Activated T-cell treated with anti-CD3 and anti-CD28 coated beads, Interleukin-2, amount 50 U/mL, for 4 hours (primary cell): ENCODE data around the gene RIF1. TPM values are rescaled to one million over a fixed set of nuclear protein-coding genes. Genes with fewer than 3 reads are reported as not detected.
A peak's percentile ranks its signal among the peaks of the same experiment; 100 is the strongest.

Experiments used
- ATAC-seq, 2 donors: fragments of 200-7000 bp; cut with Tn5 transposase; one replicate each; pipeline ENCODE4 v1.10.0; 2021
- DNase-seq: peaks from one replicate; pipeline ENCODE4 v3.0.0-alpha.2; 2020
- H3K27me3 Mint-ChIP-seq: one replicate; pipeline ENCODE4 v1.8.0; 2021; ENCODE audit warnings: low read depth, mixed read lengths
- H3K36me3 Mint-ChIP-seq: one replicate; pipeline ENCODE4 v1.8.0; 2022; ENCODE audit warnings: mixed read lengths; ENCODE audit not compliant: insufficient read depth
- H3K4me1 Mint-ChIP-seq: one replicate; pipeline ENCODE4 v1.8.0; 2021; ENCODE audit warnings: low read depth, mixed read lengths
- H3K4me3 Mint-ChIP-seq: one replicate; pipeline ENCODE4 v1.8.0; 2021; ENCODE audit warnings: mild to moderate bottlenecking, moderate library complexity, mixed read lengths
- H3K9me3 Mint-ChIP-seq: one replicate; pipeline ENCODE4 v1.8.0; 2021; ENCODE audit warnings: mixed read lengths
- total RNA-seq, 3 donors: library from RNA; stranded (reverse); gene quantifications; one replicate each; pipeline ENCODE4 v1.2.1, GENCODE V29; 2021

RIF1 gene, protein sequence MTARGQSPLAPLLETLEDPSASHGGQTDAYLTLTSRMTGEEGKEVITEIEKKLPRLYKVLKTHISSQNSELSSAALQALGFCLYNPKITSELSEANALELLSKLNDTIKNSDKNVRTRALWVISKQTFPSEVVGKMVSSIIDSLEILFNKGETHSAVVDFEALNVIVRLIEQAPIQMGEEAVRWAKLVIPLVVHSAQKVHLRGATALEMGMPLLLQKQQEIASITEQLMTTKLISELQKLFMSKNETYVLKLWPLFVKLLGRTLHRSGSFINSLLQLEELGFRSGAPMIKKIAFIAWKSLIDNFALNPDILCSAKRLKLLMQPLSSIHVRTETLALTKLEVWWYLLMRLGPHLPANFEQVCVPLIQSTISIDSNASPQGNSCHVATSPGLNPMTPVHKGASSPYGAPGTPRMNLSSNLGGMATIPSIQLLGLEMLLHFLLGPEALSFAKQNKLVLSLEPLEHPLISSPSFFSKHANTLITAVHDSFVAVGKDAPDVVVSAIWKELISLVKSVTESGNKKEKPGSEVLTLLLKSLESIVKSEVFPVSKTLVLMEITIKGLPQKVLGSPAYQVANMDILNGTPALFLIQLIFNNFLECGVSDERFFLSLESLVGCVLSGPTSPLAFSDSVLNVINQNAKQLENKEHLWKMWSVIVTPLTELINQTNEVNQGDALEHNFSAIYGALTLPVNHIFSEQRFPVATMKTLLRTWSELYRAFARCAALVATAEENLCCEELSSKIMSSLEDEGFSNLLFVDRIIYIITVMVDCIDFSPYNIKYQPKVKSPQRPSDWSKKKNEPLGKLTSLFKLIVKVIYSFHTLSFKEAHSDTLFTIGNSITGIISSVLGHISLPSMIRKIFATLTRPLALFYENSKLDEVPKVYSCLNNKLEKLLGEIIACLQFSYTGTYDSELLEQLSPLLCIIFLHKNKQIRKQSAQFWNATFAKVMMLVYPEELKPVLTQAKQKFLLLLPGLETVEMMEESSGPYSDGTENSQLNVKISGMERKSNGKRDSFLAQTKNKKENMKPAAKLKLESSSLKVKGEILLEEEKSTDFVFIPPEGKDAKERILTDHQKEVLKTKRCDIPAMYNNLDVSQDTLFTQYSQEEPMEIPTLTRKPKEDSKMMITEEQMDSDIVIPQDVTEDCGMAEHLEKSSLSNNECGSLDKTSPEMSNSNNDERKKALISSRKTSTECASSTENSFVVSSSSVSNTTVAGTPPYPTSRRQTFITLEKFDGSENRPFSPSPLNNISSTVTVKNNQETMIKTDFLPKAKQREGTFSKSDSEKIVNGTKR (N-terminal part only)
- total RNA-seq, result 10 to 100 TPM; 63.6 to 68.9 (median 64.1) TPM

DNA sequence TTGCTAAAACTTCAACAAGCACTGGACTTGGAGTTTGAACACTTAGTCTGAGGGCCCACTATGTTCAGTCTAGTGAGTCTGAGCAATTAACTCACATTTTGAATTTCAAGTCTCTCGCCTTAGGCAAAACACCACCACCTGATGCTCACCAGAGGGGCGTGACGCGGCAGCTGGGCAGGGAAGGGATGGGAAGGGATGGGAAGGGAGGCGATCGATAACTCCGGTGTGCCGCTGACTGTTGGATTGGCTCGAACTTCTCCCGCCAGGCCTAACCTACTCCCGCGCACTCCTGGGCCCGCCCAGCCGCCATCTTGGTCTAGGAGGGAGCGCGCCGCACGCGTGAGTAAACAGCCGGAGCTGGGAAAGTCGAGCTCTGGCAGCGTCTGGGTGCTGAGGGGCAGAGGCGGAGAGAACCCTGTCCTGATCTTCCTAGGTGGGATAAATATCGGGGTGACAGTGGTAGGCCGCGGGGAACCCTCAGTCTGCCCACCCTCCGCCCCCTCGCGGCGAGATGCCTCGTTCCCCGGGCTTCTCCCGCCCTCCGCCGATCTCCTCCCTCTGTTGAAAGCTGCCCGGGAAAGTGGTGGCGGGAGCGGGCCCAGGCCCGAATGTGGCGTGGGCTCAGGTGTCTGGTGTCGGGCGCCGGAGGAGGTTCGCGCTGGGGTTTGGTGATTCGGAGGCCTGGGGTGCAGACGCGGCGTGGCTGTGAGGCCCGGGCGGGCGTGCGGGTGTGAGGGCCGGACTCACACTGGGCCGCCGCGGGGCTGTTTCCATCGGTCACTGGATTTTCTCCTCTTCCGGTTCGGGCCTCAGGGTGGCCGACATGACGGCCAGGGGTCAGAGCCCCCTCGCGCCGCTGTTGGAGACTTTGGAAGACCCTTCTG lies at the start of gene RIF1:
Gene RIF1 (plus strand): TSS at position 302 of the 884 bp plus-strand sequence. CDS start 522 bp downstream, at position 824.
- H3K4me1 Mint-ChIP-seq, result peaks cover 21% of the 10 kb centered on the region
- H3K27me3 Mint-ChIP-seq, result no peaks in the 10 kb centered on the region
- ATAC-seq (peak; percentile 94 to 95), DNase-seq (peak; percentile 73)
- H3K4me3 Mint-ChIP-seq, result peak within 1 kb of the TSS; percentile 94
- no peaks in the 10 kb centered on the region for H3K9me3 Mint-ChIP-seq
- H3K36me3 Mint-ChIP-seq, result peaks cover 16% of the 10 kb centered on the region

DNA sequence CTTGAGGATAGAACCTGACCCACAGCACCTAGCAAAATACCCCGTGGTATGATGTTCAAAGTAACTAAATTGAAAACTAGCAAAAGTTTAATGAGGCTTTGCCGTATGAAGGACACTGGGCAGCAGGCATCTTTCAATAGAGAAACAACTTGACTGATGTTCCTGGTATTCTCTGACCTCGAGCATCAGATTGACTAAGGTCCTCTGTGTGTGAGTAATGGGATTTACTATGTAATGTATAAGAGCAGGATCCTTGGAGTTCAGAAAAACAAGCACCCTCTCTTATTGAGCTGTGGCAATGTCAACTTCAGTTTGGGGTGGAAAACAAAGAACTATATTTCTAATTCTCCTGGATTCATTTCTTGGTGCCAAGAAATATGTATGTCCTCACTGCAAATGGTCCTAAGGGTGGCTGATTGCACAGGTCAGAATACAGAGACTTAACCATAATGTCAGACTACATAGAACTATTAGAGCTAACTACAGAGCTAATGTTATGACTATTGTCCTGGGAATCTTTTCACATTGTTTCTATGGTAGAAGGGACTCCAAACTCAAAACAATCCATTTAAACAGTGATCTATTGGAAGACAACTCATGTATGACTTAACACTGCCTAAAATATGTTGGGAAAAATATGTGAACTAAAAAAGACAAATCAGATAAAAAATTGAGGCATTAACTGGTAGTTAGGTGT lies 47.9 kb upstream of the RIF1 start:
- Mint-ChIP-seq H3K27me3 (peaks cover 10% of the 10 kb centered on the region), H3K4me3 (no peak overlapping the region), H3K9me3 (no peaks in the 10 kb centered on the region), H3K4me1 (peaks cover 1% of the 10 kb centered on the region), H3K36me3 (no peaks in the 10 kb centered on the region)
- DNase-seq, result no peak
- ATAC-seq, result no peak

DNA sequence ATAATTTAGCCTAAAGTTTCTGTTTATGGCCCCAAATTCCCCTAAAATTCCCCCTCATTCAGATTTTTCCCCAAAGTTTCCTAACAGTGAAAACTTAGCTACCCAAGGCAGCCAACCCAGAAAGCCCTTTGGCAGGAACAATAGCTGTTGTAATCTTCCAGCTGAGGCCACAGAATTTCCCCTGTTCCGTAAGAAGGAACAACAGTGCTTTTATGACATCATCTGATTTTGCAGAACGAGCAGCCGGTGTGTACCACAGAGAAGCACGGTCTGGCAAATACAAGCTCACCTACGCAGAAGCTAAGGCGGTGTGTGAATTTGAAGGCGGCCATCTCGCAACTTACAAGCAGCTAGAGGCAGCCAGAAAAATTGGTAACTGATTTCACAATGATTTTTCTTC lies 46.0 kb upstream of the RIF1 start:
- Mint-ChIP-seq H3K9me3 (no peaks in the 10 kb centered on the region), H3K27me3 (peaks cover 6% of the 10 kb centered on the region), H3K4me1 (peaks cover 1% of the 10 kb centered on the region), H3K4me3 (no peak overlapping the region), H3K36me3 (no peaks in the 10 kb centered on the region)
- DNase-seq (no peak), ATAC-seq (no peak)

DNA sequence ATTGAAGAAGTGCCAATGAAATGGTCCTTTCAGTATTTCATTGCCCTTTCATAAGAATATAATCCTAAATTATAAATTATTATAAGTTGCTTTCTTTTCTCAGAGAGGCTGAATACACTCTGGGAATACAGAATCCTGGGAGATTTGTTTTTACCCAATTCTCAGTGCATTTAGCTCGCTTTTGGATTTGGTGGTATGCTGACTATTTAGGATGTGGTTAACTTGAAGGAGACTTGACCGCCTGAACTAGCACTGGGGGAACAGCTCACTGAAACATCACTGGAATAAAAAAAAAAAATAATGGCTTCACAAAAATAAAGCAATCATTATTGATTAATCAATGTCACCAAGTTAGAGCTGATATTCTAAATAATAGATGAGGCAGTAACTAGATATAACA lies 42.1 kb upstream of the RIF1 start:
- DNase-seq, result no peak
- no peaks in the 10 kb centered on the region for H3K36me3 Mint-ChIP-seq
- H3K4me3 Mint-ChIP-seq, result no peak overlapping the region
- peaks cover 2% of the 10 kb centered on the region for H3K27me3 Mint-ChIP-seq
- H3K4me1 Mint-ChIP-seq, result peaks cover 1% of the 10 kb centered on the region
- no peaks in the 10 kb centered on the region for H3K9me3 Mint-ChIP-seq
- ATAC-seq, result no peak

DNA sequence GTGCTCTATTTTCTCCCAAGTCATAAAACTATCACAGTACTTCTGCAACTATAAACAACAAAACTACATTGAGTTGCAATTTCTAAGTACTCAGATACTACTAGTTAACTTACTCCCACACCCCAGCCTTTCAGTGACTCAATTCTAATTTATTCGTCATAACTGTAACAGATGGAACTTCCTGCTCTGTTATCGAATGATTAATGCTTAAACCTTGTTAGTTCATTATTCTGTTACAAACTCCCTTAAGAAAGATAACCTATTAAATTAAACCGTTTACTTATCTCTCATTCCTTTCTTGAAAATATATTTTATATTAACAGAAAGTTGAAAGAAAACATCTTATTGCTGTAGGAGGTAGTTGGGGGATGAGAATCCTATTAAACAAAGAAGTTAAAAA lies 35.3 kb upstream of the RIF1 start:
- Mint-ChIP-seq H3K9me3 (no peaks in the 10 kb centered on the region), H3K27me3 (no peaks in the 10 kb centered on the region), H3K36me3 (no peaks in the 10 kb centered on the region), H3K4me3 (no peak overlapping the region), H3K4me1 (peaks cover 4% of the 10 kb centered on the region)
- DNase-seq (no peak), ATAC-seq (peak; percentile 65 to 70)

DNA sequence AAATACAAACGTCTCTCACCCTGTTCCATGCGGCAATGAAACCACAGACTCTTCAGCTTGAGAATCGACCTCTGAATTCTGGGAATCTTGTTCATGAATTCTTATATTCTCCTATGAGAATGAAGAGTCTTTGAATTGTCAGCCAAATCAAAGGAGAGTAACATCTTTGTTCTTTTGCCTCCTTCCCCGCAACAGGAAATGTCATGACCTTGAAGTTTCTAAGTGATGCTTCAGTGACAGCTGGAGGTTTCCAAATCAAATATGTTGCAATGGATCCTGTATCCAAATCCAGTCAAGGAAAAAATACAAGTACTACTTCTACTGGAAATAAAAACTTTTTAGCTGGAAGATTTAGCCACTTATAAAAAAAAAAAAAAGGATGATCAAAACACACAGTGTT lies 30.5 kb upstream of the RIF1 start:
- H3K36me3 Mint-ChIP-seq, result no peaks in the 10 kb centered on the region
- peaks cover 3% of the 10 kb centered on the region for H3K4me1 Mint-ChIP-seq
- no peaks in the 10 kb centered on the region for H3K27me3 Mint-ChIP-seq
- no peaks in the 10 kb centered on the region for H3K9me3 Mint-ChIP-seq
- no peak for DNase-seq
- no peak for ATAC-seq
- H3K4me3 Mint-ChIP-seq, result no peak overlapping the region

DNA sequence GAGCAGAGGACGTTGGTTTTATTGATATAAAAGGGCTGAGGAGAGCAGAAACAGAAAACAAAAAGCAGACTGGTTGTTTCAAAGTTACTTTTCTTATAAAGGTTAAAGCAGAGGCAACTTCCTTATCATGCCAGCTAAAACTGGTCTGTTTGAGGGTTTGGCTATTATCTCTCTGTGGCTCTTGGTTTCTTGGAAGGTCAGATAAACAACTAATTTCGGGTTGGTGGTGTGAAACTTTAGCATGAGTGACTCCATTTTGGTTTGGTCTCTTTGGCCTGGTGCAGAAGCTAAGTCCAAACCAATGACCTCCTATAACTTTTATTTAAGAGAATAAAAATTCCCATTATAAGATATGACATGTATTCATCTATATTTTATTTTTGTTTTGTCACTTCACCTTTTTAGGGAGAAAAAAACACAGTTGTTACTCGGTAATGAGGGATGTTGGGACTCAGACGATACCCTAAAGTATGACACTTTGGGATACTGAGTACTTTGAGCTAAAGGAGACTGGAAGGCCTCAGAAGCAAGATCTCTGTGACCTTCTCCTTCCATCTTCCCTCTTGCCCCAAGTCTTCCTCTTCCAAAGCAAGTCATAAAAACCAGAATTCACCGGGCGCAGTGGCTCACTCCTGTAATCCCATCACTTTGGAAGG lies 29.0 kb upstream of the RIF1 start:
- no peak for ATAC-seq
- no peaks in the 10 kb centered on the region for H3K27me3 Mint-ChIP-seq
- H3K36me3 Mint-ChIP-seq, result no peaks in the 10 kb centered on the region
- no peak for DNase-seq
- H3K4me1 Mint-ChIP-seq, result no peaks in the 10 kb centered on the region
- no peak overlapping the region for H3K4me3 Mint-ChIP-seq
- no peaks in the 10 kb centered on the region for H3K9me3 Mint-ChIP-seq

DNA sequence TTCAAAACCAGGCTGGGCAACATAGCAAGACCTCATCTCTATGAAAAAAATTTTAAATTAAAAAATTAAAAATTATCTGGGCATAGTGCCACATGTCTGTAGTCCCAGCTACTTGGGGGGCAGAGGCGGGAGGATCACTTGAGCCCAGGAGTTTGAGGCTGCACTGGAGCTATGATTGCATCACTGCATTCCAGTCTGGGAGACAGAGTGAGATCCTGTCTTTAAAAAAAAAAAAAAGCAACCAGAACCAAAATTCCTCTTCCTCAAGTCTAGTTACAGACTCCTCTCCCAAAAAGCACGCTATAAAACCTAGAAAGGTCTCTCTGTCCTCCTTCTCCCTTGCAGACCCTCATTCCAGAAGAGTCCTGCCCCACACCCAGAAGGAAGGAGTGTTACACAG lies 28.4 kb upstream of the RIF1 start:
- no peaks in the 10 kb centered on the region for H3K27me3 Mint-ChIP-seq
- H3K9me3 Mint-ChIP-seq, result no peaks in the 10 kb centered on the region
- no peaks in the 10 kb centered on the region for H3K4me1 Mint-ChIP-seq
- no peak for ATAC-seq
- no peak for DNase-seq
- H3K4me3 Mint-ChIP-seq, result no peak overlapping the region
- no peaks in the 10 kb centered on the region for H3K36me3 Mint-ChIP-seq

DNA sequence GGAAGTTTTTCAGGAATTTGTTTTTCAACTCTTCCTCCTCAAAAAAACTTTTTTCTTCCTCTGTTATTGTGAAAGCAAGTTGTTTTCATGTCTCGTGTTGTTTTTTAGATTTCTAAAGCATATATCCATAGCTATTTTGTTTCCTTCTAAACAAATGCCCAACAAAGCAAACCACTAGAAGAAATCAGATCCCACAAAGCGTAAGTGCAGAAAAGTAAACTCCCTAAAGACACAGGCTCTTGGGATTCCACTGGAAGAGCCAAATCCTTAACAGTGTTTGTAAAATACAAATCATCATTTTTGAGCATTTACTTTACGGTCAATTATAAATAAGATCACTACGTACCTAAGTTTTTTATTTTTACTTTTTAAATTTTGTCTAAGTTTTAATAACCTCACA lies 21.7 kb upstream of the RIF1 start:
- H3K4me3 Mint-ChIP-seq, result no peak overlapping the region
- no peaks in the 10 kb centered on the region for H3K4me1 Mint-ChIP-seq
- peaks cover 3% of the 10 kb centered on the region for H3K9me3 Mint-ChIP-seq
- no peaks in the 10 kb centered on the region for H3K36me3 Mint-ChIP-seq
- no peak for ATAC-seq
- H3K27me3 Mint-ChIP-seq, result no peaks in the 10 kb centered on the region
- DNase-seq, result no peak

DNA sequence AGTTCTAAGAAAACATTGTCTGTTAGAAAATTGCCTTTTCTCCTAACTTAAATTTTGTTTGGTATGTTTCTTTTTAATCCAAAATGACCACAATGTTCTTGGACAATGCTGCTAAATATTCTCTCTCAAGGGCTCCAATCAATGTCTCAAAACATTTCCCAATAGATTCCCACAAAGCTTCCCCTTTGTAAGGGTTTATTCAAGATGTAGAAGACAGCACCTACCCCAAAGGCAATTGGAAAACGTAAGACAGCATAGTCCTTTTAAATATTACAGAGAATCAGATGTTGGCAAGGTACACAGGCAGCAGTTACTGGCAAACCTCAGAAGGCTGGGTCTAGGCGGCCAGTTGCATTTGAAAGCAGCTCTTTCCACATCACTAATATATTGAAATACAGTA lies 18.3 kb upstream of the RIF1 start:
- no peaks in the 10 kb centered on the region for H3K27me3 Mint-ChIP-seq
- H3K4me3 Mint-ChIP-seq, result no peak overlapping the region
- no peaks in the 10 kb centered on the region for H3K4me1 Mint-ChIP-seq
- no peaks in the 10 kb centered on the region for H3K36me3 Mint-ChIP-seq
- DNase-seq (no peak), ATAC-seq (no peak)
- peaks cover 7% of the 10 kb centered on the region for H3K9me3 Mint-ChIP-seq

DNA sequence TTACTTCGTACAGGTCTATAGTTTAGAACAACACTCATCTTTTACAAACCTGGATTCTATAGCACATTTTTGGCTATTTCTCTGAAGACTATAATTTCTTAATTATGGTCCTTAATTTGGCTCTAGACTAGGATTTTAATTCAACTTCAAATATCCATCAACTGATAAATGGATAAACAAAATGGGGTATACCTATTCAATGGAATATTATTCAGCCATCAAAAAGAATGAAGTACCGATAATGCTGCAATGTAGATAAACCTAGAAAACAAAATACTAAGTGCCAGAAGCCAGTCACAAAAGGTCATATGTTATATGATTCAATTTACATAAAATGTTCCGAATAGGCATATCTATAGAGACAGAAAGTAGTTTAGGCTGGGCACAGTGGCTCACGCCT lies 15.2 kb upstream of the RIF1 start:
- Mint-ChIP-seq H3K9me3 (peaks cover 7% of the 10 kb centered on the region), H3K36me3 (no peaks in the 10 kb centered on the region), H3K4me1 (no peaks in the 10 kb centered on the region), H3K27me3 (no peaks in the 10 kb centered on the region), H3K4me3 (no peak overlapping the region)
- ATAC-seq (no peak), DNase-seq (no peak)

DNA sequence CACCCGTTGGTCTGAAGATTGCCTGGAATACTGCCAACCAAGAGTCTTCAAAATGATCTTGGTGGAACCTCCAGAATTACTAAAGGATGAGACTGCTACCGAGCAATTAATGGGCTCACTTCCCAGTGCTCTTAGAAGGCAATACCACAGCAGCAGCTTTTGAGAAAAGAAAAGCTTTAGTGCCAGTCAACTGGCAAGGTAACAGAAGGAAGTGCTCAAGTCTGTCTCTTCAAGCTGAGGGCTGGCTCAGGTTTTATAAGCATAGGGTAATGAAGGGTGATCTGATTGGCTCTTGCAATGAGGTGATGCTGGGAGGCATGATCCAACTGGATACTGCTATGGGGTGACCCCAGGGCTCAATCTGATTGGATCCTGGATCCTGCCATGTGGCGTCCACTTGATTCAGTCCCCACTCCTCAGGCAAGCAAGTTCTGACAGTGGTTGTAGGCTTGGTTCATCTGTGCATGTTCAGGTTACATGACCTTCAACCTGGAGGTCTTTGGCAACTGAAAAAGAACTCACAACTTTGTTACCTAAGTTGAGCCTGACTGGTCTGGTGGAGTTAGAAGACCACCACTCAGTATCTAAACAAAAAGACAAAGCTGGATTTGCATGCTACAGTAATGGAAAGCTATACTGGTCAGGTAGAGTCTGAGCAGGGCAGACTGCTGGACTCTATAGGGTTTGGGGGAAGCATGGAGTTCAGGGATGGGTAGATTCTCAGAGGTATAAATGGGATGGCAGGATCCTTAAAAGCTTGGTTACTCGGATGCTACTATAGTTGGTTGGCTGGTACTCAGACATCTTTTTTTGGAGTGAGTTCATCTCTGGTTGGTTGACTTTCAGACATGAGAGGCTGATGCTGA lies 14.0 kb upstream of the RIF1 start:
- H3K9me3 Mint-ChIP-seq, result peaks cover 5% of the 10 kb centered on the region
- H3K27me3 Mint-ChIP-seq, result no peaks in the 10 kb centered on the region

More for the DNA sequence above, 14.0 kb upstream of the RIF1 start:
- no peak for DNase-seq
- Mint-ChIP-seq H3K4me3 (no peak overlapping the region), H3K36me3 (no peaks in the 10 kb centered on the region), H3K4me1 (no peaks in the 10 kb centered on the region)
- no peak for ATAC-seq
